HUES64 (cell line): ENCODE results near the gene SNW1.

Source experiments
- H3K27ac ChIP-seq: 2 replicates; pipeline ENCODE4 v1.7.0; 2013; ENCODE audit warnings: low read depth, low read length, inconsistent platforms
- H3K27me3 ChIP-seq: 2 replicates; pipeline ENCODE4 v1.6.1; 2013; ENCODE audit warnings: mild to moderate bottlenecking, low read length; ENCODE audit not compliant: insufficient read depth
- H3K36me3 ChIP-seq: 2 replicates; pipeline ENCODE4 v1.6.1; 2013; ENCODE audit warnings: mild to moderate bottlenecking, low read length; ENCODE audit not compliant: insufficient read depth
- H3K4me1 ChIP-seq: 2 replicates; pipeline ENCODE4 v1.6.1; 2013; ENCODE audit warnings: mild to moderate bottlenecking, low read length, moderate library complexity; ENCODE audit not compliant: insufficient read depth
- H3K4me3 ChIP-seq: 2 replicates; pipeline ENCODE4 v1.5.1; 2013; ENCODE audit warnings: mild to moderate bottlenecking, low read length, moderate library complexity
- H3K9ac ChIP-seq: 2 replicates; pipeline ENCODE4 v1.6.1; 2013; ENCODE audit warnings: mild to moderate bottlenecking, low read depth, low read length
- H3K9me3 ChIP-seq: 2 replicates; pipeline ENCODE4 v1.6.1; 2013; ENCODE audit warnings: low read depth, low read length; ENCODE audit not compliant: insufficient read depth
- WGBS: fragments of 150-250, 120-280 bp; methylation state at CpG from one replicate; pipeline ENCODE4 v1.1.7; 2013; ENCODE audit warnings: missing lambda C conversion rate; 5-methylcytosine and 5-hydroxymethylcytosine counted together

The SNW1 gene

DNA sequence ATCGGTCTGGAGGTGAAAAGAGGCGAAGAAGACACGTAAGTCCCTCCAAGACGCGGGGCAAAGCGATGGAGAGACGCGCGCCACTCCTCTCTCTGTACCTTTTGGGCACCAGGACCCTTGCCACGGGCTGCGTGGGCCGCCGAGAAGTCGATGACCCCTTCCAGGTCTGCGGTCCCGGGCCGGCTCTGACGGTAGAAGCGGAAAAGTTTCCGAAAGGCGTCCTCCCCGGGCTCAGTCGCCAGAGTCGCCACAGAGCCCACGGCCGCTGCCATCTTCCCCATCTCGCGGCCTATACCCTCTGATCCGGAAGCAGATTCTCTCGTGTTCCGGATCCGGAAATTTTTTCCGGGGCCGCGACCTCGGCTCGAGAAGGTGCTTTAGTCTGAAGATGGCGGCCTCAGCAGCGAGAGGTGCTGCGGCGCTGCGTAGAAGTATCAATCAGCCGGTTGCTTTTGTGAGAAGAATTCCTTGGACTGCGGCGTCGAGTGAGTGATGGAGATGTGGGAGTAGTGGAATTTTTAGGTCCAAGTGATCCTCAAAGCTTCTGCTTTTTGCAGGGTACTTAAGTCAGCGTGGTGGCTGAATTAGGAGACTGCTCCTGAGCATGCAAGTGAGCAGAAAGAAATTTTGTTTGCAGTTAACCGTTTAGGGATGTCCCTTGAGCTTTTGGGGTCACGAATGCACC lies 53.1 kb downstream of the SNW1 start, which contains the start of the genes ALKBH1 and SLIRP:
ALKBH1 (minus strand) TSS at position 300 of the 685 bp plus-strand sequence; CDS start at position 281, 19 bp downstream.
SLIRP (plus strand) TSS at position 380 of the 685 bp plus-strand sequence; CDS start at position 389, 9 bp downstream.
- under 1% methylated on average over 49 of the region's 49 CpGs for WGBS

DNA sequence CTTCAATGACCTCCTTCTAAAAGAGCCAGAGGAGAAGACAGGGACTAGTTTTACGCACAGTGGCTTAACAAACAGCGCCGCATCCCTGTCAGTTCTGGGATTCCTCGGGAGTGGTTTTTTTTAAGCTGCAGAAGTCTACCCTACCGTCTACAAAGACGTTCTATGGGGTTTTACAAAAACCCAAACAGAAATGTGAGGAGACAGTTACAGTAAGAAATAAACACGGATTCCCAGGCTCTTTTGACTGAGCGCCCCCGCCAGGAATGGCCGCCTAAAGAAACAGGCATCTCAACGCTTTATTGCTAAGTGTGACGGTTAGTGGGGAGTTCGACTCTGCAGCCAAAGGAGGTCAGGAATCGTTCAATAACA lies 53.6 kb downstream of the SNW1 start:
- Histone ChIP-seq H3K9ac (peak overlapping the region; percentile 98), H3K4me1 (peaks cover 14% of the 10 kb centered on the region; the same call in 1 of the 2 replicates), H3K27ac (peak overlapping the region; percentile 22; the same call in 1 of the 2 replicates), H3K36me3 (peaks cover 55% of the 10 kb centered on the region), H3K4me3 (peak overlapping the region; percentile 96), H3K9me3 (no peaks in the 10 kb centered on the region), H3K27me3 (no peaks in the 10 kb centered on the region)
- WGBS, result under 1% methylated on average over 14 of the region's 14 CpGs

More for the DNA sequence above, 53.1 kb downstream of the SNW1 start, which contains the start of the genes ALKBH1 and SLIRP:
- peak within 1 kb of the TSS; percentile 55 for H3K27ac ChIP-seq
- peak within 1 kb of the TSS; percentile 96 for H3K4me3 ChIP-seq
- no peaks in the 10 kb centered on the region for H3K27me3 ChIP-seq
- peaks cover 14% of the 10 kb centered on the region; the same call in 1 of the 2 replicates for H3K4me1 ChIP-seq
- peak within 1 kb of the TSS; percentile 98 for H3K9ac ChIP-seq
- peaks cover 54% of the 10 kb centered on the region for H3K36me3 ChIP-seq
- no peaks in the 10 kb centered on the region for H3K9me3 ChIP-seq

- Histone ChIP-seq H3K4me3 (no peak overlapping the region), H3K36me3 (peaks cover 58% of the 10 kb centered on the region), H3K27me3 (no peaks in the 10 kb centered on the region), H3K4me1 (peaks cover 16% of the 10 kb centered on the region; the same call in 1 of the 2 replicates), H3K9ac (no peak overlapping the region), H3K9me3 (no peaks in the 10 kb centered on the region), H3K27ac (no peak overlapping the region)
- 95% methylated on average over 2 of the region's 2 CpGs for WGBS
Measured at GRCh38 chr14:77691259-77691658, 69.7 kb downstream of the SNW1 start.

DNA sequence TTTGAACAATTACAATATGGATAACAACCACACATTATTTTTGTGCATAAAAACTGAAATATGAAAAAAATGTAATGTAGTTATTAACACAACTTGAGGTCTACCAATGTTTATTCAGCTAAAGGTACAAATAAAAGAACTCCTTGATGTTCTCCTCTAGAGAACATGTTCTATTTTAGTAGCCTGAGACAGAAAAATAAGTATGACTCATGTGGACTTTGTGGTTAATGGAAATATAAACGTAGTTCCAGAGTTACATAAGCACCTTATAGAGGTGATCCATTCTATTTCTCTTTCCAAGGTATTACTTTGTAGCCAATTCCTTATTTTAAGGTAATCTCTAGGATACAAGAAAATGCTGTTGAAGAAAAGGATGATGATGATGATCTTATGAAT lies 78.8 kb downstream of the SNW1 start:
- Histone ChIP-seq H3K27ac (no peak overlapping the region), H3K9ac (no peak overlapping the region), H3K4me1 (no peaks in the 10 kb centered on the region), H3K27me3 (no peaks in the 10 kb centered on the region), H3K9me3 (no peaks in the 10 kb centered on the region), H3K36me3 (peaks cover 45% of the 10 kb centered on the region), H3K4me3 (no peak overlapping the region)
- WGBS, result 100% methylated on average over 1 of the region's 1 CpG

DNA sequence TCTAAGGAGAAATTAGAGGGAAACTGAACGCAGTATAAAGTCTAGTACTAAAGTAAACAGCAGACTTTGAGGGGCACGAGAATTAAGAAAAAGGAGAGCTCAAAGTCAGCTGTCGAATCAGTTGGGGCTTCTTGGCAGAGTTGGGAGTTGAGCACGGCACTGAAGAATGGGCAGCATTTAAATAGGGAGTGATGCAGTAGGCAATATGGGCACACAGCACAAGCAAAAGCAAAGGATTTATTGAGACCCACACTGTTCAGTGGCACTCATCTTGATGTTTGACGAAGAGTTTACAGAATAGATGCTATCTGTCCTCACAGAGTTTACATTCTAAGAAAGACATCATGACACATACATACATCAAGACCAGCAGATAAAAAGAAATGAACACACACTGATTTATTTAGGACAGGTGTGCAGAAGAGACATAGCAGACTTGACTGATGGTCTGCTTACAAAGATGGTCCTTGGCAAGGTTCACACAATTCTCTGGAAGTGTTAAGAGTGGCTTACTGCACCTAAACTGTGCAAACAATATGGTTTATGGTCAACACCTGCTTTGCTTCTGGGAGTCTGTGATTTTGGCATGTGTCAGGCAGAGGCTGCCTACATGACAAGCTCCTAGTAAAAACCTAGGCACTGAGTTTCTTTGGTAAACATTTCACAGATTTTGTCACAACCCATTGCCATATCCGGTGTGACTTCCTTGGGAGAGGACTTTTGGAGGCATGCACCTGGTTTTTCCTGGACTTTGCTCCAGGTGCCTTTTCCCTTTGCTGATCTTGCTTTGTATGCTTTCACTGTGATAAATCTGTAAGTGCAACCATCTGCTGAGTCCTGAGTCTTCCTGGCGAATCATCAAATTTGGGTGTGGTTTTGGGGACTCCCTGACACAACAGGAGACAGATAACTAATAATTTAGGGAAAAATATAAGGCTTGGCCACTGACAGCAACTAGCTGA lies 79.5 kb downstream of the SNW1 start:
- Histone ChIP-seq H3K36me3 (peaks cover 45% of the 10 kb centered on the region), H3K4me3 (no peak overlapping the region), H3K27ac (no peak overlapping the region), H3K9me3 (no peaks in the 10 kb centered on the region), H3K4me1 (no peaks in the 10 kb centered on the region), H3K9ac (no peak overlapping the region), H3K27me3 (no peaks in the 10 kb centered on the region)
- WGBS, result 95% methylated on average over 7 of the region's 7 CpGs

DNA sequence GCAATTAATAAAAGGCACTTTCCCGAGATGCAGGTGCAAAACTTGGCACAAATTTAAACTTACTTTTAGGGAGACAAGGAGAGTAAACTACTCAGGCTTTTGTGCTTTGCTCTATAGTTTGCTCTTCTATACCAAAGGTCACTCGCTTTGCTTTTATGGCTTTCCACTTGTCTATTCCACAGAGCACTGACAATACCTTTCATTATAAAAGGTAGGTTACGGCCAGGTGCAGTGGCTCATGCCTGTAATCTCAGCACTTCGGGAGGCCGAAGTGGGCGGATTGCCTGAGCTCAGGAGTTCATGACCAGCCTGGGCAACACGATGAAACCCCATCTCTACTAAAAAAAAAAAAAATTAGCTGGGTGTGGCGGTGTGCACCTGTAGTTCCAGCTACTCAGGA lies 86.0 kb downstream of the SNW1 start:
- no peaks in the 10 kb centered on the region for H3K4me1 ChIP-seq
- no peak overlapping the region for H3K9ac ChIP-seq
- H3K9me3 ChIP-seq, result no peaks in the 10 kb centered on the region
- H3K27me3 ChIP-seq, result no peaks in the 10 kb centered on the region
- no peak overlapping the region for H3K4me3 ChIP-seq
- H3K27ac ChIP-seq, result no peak overlapping the region
- peaks cover 75% of the 10 kb centered on the region for H3K36me3 ChIP-seq
- 92% methylated on average over 8 of the region's 8 CpGs for WGBS

DNA sequence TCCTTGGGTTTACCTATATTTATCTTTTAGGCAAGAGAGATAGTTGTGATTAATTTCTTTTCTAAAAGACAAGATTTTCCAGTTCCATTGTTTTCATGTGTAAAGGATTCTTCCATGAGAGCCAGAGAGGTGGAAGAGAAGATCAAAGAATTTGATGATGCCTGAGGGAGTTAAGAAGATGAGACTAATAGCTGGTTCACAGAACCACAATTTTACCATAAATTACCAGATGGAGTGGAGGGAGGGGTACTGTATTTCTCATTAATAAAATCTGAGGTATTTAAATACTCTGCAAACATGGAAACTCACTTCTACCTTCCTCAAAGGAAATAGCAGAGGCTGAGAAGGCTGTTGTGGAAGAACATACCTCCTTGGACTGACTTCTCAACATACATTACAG lies 87.8 kb downstream of the SNW1 start:
- H3K27ac ChIP-seq, result no peak overlapping the region
- H3K9ac ChIP-seq, result no peak overlapping the region
- no peak overlapping the region for H3K4me3 ChIP-seq
- H3K4me1 ChIP-seq, result no peaks in the 10 kb centered on the region; the same call in 1 of the 2 replicates
- H3K36me3 ChIP-seq, result peaks cover 58% of the 10 kb centered on the region
- no peaks in the 10 kb centered on the region for H3K9me3 ChIP-seq
- H3K27me3 ChIP-seq, result no peaks in the 10 kb centered on the region
